GM21526 (cell line): ENCODE data around the gene CALCOCO2.
"Not testable (repeated sequence)": the region's sequence is repeated elsewhere in the genome, so short reads cannot be mapped to it uniquely, and the experiment has no call there.

ENCODE experiments used
- ATAC-seq: cut with Tn5 transposase; IDR thresholded peaks from one replicate; pipeline ENCODE4 v1.9.1; 2021; ENCODE audit warnings: moderate library complexity; ENCODE audit not compliant: unreplicated experiment, low FRiP score

The CALCOCO2 gene

DNA sequence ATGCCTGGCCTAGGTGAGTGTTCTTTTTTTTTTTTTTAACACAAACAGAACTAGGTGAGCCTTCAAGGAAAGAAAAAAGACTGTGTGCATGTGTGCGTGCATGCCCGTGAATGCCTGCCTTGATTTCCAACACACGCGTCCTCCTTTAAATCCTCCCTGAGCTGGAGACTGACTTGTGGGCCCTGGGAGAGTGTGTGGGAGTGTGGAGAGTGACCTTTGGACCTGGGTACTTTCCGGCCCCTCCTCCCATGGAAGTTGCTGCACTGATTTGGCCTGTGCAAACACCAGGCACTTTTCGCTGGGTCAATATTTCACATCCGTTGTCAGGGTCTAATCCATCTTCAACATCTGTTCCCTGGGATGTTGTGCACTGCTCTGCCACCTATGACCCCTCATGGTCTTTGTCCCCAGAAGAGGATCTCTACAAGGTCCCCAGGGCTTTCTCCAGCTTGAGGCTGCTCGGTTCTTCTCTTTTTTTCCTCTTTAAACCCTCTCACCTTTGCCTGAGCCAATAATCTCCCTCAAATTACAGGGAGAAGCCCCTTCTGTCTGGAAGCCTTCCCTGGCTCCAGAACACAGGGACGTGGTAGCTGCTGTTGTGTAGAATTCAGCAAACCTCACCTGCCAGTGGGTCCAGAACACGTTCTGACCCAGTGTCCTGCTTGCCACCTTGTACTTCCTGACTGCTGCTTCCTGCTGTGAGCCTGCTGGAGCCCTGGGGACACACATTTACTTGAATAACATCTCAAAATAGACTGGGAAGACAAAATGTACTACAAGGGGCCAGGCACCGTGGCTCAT lies 40.9 kb downstream of the CALCOCO2 start:
- no peak for ATAC-seq

DNA sequence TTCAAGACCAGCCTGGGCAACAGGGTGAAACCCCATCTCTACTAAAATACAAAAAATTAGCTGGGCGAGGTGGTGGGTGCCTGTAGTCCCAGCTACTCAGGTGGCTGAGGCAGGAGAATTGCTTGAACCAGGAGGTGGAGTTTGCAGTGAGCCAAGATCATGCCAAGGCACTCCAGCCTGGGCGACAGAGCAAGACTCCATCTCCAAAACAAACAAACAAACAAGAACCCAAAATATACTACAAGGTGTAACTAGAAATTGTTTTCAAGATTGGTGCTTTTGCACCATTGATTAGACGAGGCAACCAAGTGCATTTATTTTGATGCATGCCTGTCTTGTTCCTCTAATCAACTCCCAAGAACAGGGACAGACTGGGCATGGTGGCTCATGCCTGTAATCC lies 41.6 kb downstream of the CALCOCO2 start:
- not testable (repeated sequence) for ATAC-seq

DNA sequence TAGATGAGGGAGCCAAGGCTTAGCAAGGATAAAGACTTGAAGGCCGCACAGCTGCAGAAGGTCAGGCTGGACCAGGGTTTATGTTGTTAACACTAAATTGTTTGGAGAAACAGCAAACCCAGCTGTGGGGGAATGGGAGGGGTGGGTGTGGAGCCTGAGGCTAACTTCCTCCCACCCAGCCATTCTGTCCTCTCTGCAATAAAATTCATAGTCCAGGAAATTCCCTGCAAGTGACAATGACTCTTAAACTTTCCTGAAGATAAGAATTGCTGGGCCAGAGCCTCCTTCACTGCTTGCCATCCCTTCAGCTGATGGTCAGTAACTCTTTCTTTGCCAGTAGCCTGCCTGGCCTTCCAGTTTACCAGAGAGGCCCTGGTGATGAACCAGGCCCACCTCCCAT lies 42.4 kb downstream of the CALCOCO2 start:
- no peak for ATAC-seq

GRCh38 chr17:48873696-48874443 lies 43.0 kb downstream of the CALCOCO2 start:
- ATAC-seq, result no peak

DNA sequence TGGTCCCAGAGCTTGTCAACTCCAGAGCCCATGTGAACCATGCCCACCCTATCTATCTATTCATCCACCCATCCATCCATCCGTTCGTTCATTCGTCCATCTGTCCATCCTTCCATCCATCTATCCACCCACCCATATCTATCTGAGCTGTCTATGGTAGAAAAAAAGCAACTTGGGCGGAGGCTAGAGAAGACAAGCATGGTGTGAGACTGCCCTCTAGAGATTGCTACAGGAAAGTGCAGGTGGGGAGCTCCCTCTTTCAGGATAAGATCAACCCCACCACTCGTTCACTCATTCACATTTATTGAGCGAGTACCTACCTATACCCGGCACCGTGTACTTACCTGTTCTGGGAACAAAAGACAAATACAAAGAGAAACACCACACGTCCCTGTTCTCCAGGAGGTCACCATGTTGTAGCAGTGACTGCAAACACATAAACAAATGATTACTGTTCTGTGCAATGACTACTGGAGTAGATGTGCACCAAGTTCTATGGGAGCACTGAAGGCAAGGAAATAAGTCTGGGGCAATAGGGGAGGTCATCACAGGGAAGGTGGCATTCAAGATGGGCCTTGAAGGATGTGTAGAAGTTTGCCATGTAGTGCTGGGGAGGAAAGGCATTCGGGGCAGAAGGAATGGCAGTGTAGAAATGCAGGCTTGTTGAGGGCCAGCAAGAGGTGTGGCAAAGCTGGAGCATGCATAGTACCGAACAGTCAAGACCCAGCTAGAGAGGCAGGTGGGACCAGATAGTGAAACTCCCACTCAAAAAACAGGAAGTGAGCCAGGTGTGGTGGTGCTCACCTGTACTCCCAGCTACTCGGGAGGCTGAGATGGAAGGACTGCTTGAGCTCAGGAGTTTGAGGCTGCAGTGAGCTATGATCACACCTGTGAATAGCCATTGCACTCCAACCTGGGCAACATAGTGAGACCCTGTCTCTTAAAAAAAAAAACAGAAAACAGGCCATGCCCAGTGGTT lies 48.4 kb downstream of the CALCOCO2 start:
- no peak for ATAC-seq

- no peak for ATAC-seq
Measured at GRCh38 chr17:48882272-48882671, 51.4 kb downstream of the CALCOCO2 start.

DNA sequence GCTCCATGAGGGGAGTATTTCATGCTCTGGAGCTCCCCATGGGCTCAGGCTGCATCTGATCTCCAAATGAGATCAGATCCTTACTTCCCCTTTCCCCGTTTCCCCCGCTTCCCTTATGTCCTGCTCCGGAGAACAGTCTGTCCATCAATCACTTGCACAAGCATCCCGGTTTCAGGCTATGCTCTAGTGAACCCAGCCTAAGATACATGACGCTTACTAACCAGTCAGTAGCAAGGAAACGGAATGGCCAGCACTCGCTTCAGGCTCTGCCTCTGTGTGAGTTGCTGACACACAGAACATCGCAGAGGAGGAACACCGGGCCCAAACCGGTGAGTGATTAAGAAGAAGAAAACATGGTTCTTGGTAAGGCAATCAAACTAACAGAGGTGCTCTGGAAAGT lies 52.3 kb downstream of the CALCOCO2 start:
- ATAC-seq, result no peak

- ATAC-seq, result no peak
Measured at GRCh38 chr17:48890086-48890485, 59.3 kb downstream of the CALCOCO2 start.

DNA sequence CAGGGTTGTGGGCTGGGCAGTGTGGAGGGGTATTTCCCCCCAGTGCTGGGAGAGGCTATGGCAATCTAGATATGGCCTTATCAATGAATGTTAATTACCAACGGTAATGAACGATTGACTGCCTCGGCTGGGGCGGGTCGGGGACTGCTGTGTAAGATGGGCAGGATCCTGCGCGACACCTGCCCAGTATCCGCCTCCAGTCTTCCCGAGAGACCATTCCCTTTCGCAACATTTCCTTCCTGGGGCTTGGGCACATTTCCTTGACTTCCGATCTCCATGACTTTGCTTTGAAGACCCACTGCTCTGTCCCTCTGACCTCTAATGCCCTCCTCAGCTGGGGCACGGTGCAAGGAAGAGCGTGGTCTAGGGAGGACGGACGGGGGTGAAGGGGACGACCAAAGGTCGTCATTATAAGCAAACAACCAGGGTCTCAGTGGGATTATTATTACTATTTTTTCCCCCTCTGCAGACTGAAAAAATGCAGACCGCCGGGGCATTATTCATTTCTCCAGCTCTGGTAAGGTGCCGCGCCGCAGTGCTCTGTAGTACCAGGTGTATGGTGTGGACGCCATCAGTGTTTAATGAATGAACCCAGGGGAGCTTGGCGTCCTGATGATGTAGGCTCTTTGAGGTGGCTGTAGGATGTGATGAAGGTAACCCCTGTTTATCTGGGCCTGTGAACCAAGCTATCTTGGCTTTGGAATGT lies 62.3 kb downstream of the CALCOCO2 start:
- ATAC-seq, result no peak

DNA sequence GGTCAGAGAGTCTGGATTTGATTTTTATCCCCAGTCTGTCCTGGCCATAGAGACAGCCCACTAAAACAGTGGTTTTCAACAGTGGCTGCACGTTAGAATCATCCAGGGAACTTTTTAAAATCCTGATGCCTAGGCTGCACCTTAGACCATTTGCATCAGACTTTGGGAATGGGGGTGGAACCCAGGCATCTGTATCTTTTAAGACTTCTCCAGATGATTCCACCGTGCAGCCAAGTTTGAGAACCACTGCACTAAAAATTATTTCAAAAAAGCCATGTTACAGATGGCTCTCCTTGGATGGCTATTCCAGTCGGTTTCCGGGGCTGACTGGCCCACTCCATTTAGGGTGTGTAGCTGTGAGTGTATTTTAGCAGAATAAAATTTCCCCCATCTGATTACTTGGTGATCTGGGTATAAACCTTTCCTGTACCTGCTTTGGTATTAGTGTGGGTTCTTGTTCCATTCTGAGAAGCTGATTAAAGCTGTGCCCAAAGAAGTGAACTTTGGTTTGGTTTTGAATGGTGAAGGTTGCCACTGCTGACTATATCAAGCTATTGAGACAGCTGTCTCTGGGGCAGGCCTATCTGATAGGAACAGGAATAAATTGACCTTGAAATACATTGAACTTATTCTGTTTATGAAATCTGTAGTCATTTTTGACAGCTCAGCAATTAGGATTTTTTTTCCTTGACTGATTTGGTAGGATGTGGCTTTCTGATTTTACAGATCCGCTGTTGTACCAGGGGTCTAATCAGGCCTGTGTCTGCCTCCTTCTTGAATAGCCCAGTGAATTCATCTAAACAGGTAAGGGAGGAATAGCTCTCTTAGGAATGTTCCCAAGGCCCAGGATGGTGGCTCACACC lies 63.0 kb downstream of the CALCOCO2 start:
- ATAC-seq, result no peak

- no peak for ATAC-seq
Measured at GRCh38 chr17:48894886-48895285, 64.1 kb downstream of the CALCOCO2 start.

- no peak for ATAC-seq
Measured at GRCh38 chr17:48901241-48901640, 70.4 kb downstream of the CALCOCO2 start.

- ATAC-seq, result no peak
Measured at GRCh38 chr17:48903401-48903800, 72.6 kb downstream of the CALCOCO2 start.

DNA sequence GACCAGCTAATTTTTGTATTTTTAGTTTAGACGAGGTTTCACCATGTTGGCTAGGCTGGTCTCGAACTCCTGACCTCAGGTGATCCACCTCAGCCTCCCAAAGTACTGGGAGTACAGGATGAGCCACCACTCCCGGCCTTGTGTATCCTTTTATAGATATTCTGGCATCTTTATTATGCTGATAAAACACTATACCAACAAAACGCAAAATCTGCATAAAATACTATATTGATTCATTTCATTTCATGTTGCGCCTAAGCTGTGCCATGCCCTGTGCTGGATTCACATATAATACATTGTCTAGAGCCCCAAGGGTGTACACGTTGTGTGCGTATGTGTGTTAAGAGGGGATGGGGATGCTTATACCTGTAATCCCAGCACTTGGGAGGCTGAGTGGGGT lies 73.6 kb downstream of the CALCOCO2 start:
- ATAC-seq, result no peak

- no peak for ATAC-seq
Measured at GRCh38 chr17:48905987-48906515, 75.2 kb downstream of the CALCOCO2 start.

GRCh38 chr17:48907713-48908046 lies 76.8 kb downstream of the CALCOCO2 start:
- peak; percentile 2 for ATAC-seq

DNA sequence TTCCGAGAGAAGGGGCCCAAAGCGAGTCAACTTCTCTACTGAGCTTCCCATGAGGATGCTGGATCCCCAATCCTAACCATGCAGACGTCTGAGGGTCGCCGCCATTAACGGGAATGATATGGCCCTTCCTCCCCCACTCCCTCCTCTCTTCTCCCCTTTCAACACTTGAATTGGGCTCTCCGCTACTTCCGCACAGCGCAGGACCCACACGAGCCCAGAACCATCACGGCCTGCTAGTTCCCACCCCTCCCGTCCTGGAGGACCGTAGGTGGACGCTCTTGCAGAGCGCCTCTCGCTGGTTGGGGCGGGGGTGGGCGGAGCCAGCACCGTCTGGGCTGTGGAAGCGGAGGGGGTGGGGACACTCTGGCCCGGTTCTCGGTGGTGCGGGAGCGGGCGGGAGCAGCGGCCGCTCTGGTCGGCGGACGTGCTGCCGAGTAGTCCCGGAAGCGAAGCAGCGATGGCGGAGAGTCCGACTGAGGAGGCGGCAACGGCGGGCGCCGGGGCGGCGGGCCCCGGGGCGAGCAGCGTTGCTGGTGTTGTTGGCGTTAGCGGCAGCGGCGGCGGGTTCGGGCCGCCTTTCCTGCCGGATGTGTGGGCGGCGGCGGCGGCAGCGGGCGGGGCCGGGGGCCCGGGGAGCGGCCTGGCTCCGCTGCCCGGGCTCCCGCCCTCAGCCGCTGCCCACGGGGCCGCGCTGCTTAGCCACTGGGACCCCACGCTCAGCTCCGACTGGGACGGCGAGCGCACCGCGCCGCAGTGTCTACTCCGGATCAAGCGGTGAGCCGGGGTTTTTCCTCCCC lies 77.4 kb downstream of the CALCOCO2 start, which contains the start of gene UBE2Z:
Gene UBE2Z (plus strand): TSS at position 361 of the 797 bp plus-strand sequence. CDS start 97 bp downstream, at position 458.
- ATAC-seq, result peak; percentile 62

- peak; percentile 22 for ATAC-seq
Measured at GRCh38 chr17:48908853-48909394, 78.1 kb downstream of the CALCOCO2 start.
